GM12874 (cell line): ENCODE results near the gene ITPR3.
A peak's percentile ranks its signal among the peaks of the same experiment; 100 is the strongest.

Source experiments
- TF ChIP-seq, protein P1 (sequence below): IDR thresholded peaks from 2 replicates; pipeline ENCODE4 v1.5.1; 2011; ENCODE audit warnings: low read depth, mild to moderate bottlenecking, control low read depth, low read length, moderate library complexity; ENCODE audit not compliant: insufficient read depth

ITPR3 gene

DNA sequence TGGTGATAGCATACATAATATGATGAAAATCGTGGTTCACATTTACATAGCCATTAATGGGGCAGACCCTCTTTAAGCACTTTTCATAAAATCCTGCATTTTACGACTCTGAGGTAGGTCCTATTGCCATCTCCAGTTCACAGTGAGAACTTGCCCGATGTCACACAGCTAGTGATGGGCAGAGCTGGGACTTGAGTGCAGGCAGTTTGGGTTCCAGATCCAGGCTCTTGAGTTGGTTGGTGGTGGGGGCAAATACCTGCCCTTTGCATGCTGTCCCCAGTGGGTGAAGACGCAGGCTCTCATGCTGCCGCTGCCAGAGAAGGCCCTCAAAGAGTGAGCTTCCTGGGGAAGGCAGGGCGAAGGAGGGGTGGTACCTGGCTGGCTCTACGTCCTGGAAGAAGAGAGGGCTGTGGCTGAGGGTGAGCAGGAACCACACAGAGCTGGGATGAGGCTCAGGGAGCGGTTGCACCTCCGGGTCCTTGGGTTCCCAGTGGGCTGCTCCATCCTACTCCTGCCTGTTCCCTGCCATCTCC lies 34.9 kb upstream of the ITPR3 start:
- TF ChIP-seq, protein P1, sequence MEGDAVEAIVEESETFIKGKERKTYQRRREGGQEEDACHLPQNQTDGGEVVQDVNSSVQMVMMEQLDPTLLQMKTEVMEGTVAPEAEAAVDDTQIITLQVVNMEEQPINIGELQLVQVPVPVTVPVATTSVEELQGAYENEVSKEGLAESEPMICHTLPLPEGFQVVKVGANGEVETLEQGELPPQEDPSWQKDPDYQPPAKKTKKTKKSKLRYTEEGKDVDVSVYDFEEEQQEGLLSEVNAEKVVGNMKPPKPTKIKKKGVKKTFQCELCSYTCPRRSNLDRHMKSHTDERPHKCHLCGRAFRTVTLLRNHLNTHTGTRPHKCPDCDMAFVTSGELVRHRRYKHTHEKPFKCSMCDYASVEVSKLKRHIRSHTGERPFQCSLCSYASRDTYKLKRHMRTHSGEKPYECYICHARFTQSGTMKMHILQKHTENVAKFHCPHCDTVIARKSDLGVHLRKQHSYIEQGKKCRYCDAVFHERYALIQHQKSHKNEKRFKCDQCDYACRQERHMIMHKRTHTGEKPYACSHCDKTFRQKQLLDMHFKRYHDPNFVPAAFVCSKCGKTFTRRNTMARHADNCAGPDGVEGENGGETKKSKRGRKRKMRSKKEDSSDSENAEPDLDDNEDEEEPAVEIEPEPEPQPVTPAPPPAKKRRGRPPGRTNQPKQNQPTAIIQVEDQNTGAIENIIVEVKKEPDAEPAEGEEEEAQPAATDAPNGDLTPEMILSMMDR: no peak

DNA sequence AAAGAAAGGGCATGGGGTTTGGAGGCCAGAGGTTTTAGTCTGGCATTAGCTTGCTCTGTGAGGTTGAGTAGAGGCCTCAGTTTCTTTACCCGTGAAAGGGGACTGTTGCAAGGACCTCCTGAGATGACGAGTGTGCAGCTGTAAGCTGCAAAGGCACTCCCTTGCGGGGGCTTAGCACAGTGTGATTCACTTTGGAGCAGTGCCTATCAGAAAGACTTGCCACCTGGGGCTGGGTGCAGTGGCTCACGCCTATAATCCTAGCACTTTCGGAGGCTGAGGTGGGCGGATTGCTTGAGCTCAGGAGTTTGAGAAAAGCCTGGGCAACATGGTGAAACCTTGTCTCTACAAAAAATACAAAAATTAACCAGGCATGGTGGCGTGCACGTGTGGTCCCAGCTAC lies 33.6 kb upstream of the ITPR3 start:
- TF ChIP-seq, protein P1: no peak

DNA sequence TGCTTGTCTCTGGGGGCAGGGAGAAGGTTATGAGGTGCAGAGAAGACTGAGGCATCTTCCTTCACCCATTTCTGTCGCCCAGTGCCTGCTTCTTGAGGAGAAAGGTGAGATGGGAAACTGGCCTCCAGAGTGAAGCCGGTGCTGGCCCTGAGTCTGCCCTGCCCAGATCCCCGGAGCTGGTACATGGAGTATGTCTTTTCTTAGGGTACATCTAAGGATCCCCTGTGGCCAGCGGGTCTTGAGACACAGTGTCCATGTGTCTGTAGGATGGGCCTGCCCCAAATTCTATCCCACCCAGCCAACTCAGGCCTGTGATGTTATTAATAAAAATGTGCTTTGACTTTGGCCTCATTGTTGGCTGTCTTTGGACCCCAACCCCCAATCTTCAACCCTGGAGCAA lies 32.2 kb upstream of the ITPR3 start:
- TF ChIP-seq, protein P1: no peak

DNA sequence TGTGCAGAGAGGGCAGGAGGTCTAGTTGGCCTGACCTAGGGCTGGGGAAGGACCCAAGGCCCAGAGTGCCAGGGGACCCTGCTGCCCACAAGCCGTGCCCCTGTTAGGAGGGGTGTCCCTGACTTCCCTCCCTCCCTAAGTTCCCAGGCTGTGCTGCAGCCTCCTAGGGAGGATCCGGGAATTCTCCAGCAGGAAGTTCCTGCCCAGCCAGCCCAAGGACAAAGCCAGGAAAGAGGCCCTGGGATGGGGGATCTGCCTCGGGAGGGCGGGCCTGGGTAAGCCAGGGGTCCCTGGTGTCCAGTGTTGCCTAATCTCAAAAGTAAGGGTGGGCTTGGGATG lies 31.8 kb upstream of the ITPR3 start:
- TF ChIP-seq, protein P1: no peak

DNA sequence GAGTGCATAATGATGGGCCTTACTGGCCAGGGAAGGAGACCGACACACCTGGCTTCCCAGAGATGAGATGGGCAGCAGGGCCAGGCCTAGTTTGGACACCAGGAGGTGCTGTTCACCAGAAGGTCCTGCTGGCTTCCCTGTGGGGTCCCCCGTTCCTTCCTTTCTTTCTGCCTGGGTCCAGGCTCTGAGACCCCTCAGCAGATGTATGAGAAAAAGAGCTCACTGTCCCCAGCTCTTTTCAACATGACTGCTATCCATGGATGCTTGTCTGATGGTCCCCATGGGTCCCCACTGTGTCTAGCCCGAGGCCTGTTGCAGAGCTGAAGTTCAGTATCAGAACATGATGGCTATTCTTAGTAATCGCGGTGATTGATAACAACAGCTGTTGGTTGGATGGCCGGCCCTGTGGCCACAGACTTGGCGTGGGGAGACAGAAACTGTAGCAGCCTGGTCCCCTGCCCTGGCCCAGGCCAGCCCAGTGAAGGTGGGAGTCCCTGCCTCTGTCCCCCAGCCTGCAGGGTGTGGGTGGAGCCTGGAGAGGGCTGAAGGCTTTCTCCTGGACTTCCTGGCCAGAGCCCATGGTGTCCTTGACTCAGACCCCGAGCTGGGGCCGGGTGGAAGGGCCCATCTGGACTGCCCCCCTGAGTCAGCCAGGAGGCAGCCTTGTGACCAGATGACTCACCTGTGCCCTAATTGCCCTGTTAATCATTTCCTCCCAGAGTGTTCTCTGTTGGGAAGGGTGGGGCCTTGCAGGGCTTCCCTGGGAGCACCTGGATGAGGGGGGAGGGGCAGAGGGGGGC lies 31.2 kb upstream of the ITPR3 start:
- TF ChIP-seq, protein P1: peak; percentile 90

DNA sequence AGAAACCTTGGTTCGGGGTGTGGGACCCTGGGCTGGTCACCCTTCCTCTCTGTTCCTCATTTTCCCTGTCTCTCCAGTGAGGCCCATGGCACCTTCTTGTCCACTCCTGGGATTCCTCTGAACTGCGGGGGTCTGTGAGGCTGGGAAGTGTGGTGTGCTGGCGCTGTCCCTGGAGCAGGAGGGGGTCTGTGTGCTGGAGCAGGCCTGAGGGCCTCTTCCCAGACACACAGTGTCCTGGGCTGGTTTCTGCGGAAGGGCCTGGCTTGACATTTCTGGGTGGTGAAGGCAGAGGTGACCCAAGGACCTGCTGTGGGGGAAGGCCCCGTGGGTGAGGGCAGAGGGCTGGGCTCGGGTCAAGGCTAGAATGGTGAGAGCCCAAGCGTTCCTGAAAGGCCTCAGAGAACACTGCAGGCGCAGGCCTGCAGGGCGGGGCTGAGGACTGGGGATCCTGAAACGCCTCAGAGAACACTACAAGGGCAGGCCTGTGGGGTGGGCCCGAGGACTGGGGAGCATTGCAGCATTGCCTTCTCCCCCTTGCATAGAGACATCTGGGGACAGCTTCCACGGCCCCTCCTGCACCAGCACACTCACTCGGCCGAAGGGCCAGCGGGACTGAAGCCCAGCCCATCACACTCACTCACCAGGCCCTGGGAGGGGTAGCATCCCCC lies 30.5 kb upstream of the ITPR3 start:
- TF ChIP-seq, protein P1: no peak

DNA sequence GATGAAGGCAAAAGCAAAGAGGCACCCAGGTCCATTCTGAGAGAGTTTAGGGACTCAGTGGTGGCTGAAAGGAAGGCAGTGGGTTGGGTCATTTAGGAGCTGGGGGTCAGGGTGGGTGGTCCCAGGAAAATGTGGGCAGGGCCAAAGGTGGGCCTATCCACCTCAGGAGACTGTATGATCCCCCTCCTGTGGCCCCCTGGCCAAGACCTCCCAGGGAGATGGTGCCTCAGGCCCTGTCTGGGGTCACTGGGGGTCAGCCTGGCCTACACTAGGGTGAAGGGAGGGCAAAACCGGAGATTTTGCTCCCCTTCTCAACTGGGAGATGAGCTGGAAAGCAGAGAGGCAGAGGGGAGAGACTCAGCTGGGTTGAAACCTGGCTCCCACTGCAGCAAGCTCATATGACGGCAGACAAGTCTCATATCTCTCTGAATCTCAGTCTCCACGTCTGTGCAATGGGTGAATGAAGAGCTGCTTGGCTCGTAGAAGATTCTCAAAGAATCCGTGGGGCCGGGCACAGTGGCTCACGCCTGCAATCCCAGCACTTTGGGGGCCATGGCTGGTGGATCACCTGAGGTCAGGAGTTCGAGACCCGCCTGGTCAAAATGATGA lies 29.6 kb upstream of the ITPR3 start:
- TF ChIP-seq, protein P1: no peak
